ENCODE data around the gene SRXN1.

The SRXN1 gene

GRCh38 chr20:666877-667276, 13.9 kb upstream of the SRXN1 start:
- TF ChIP-seq, protein P1, sequence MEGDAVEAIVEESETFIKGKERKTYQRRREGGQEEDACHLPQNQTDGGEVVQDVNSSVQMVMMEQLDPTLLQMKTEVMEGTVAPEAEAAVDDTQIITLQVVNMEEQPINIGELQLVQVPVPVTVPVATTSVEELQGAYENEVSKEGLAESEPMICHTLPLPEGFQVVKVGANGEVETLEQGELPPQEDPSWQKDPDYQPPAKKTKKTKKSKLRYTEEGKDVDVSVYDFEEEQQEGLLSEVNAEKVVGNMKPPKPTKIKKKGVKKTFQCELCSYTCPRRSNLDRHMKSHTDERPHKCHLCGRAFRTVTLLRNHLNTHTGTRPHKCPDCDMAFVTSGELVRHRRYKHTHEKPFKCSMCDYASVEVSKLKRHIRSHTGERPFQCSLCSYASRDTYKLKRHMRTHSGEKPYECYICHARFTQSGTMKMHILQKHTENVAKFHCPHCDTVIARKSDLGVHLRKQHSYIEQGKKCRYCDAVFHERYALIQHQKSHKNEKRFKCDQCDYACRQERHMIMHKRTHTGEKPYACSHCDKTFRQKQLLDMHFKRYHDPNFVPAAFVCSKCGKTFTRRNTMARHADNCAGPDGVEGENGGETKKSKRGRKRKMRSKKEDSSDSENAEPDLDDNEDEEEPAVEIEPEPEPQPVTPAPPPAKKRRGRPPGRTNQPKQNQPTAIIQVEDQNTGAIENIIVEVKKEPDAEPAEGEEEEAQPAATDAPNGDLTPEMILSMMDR (IDR thresholded peaks at IDR 0.05; ENCODE audit: extremely low read depth, missing control alignments): no peak
- no peak for DNase-seq (ENCODE audit: low spot score)

- DNase-seq (ENCODE audit: low spot score): no peak
- TF ChIP-seq, protein P1 (IDR thresholded peaks at IDR 0.05; ENCODE audit: extremely low read depth, missing control alignments): no peak
Measured at GRCh38 chr20:665276-665675, 12.3 kb upstream of the SRXN1 start.

GRCh38 chr20:664576-664975, 11.6 kb upstream of the SRXN1 start:
- DNase-seq (ENCODE audit: low spot score): no peak
- TF ChIP-seq, protein P1 (IDR thresholded peaks at IDR 0.05; ENCODE audit: extremely low read depth, missing control alignments): no peak

DNA sequence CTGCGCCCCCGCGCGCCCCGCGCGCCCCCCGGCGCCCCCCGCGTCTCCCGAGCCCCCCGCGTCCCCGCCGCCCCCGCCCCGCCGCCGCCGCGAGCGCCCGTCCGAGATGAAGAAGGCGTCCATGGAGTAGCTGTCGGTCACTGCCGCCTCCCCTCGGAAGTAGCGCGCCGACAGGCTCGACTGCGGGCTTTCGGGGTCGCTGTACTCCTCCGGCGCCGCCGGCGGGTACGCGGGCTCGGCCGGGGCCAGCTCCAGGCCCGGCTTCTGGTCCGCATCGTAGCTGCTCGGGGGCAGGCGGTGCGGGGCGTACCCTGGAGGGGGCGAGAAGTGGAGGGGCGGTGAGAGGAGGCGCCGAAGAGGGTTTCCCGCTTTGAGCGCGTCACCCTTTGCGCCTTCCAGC, 11.2 kb upstream of the SRXN1 start:
- TF ChIP-seq, protein P1 (IDR thresholded peaks at IDR 0.05; ENCODE audit: extremely low read depth, missing control alignments): no peak
- DNase-seq (ENCODE audit: low spot score): no peak

DNA sequence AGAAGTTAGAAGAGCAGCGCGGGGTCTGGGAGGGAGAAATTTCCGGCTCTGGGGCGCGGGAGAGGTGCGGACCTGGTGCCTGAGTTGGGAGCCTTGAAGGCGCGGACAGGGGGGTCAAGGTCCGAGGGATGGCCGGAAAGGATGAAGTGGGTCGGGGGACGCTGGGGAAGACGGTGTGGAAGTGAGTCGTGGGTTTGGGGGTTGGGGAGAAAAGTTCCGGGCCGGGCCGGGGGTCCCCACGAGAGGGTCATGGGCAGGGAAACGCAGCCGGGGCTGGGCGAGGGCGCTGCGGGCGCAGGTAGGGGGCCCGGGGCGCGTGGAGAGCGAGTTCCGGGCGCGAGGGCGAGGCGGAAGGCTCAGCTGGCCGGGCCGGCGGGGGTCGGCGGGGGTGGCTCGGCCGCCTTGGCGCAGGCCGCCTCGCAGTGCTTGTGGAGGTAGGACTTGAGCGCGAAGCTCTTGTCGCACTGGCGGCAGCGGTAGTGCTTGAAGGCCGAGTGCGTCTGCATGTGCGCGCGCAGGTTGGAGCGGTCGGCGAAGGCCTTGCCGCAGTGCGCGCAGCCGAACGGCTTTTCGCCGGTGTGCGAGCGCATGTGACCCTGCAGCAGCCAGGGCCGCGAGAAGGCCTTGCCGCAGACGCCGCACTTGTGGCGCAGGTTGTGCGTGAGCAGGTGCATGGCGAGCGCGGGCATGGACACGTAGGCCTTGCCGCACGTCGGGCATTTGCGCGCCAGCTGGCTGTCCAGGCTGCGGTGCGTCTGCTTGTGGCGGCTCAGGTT, 10.5 kb upstream of the SRXN1 start:
- TF ChIP-seq, protein P1 (IDR thresholded peaks at IDR 0.05; ENCODE audit: extremely low read depth, missing control alignments): no peak

GRCh38 chr20:662277-663192, 9.5 kb upstream of the SRXN1 start:
- TF ChIP-seq, protein P1 (IDR thresholded peaks at IDR 0.05; ENCODE audit: extremely low read depth, missing control alignments): no peak
- DNase-seq (ENCODE audit: low spot score): no peak

More for the DNA sequence above, 10.5 kb upstream of the SRXN1 start:
- no peak for DNase-seq (ENCODE audit: low spot score)
